Measurements from ENCODE around the gene SLCO2B1. TPM values are rescaled to one million over a fixed set of nuclear protein-coding genes. Genes with fewer than 3 reads are reported as not detected.

SLCO2B1 gene
- total and polyA plus RNA-seq, 2 of the 8 experiments (the other 6 are each of a cell fraction or from before 2014, with no cell fraction given) = 0.03 TPM; not detected in 1

DNA sequence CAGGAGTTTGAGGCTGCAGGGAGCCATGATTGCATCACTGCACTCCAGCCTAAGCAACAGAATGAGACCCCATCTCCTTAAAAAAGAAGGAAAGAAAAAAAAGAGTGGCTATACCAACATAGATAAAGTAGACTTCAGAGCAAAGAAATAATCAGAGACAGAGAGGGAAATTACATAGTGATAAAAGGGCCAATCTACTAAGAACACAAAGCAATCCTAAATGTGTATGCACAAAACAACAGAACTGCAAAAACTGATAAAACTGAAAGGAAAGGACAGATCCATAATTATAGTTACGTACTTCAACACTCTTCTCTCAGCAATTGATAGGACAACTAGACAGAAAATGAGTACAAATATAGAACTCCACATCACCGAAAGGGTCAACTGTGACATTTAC is 36.4 kb upstream of the SLCO2B1 start:
- WGBS, 2 experiments (ENCODE audit: extremely low coverage in 1 of 2, insufficient coverage in 1 of 2, insufficient read length in 1 of 2, insufficient replicate concordance in 2 of 2, low coverage in 1 of 2, low lambda C conversion rate in 2 of 2, missing lambda C conversion rate in 1 of 2) = 90% methylated on average over 2 of the region's 2 CpGs; no CpG with 5 or more reads in 1 of the 2 experiments
- no peak overlapping the region for H3K4ac ChIP-seq (replicated peaks; ENCODE audit: insufficient read length, low read depth, low read length)

More for the DNA sequence above, 36.4 kb upstream of the SLCO2B1 start:
- no peak overlapping the region for H4K8ac ChIP-seq (ENCODE audit: extremely low read depth, insufficient read depth, low read length)
- TF ChIP-seq SUZ12 (IDR thresholded peaks at IDR 0.05; ENCODE audit: low read length) (no peak), BRCA1 (IDR thresholded peaks at IDR 0.05; ENCODE audit: low read depth, low read length) (no peak), EGR1 (IDR thresholded peaks at IDR 0.05; ENCODE audit: borderline replicate concordance, low read depth, low read length) (no peak)
- H3K23me2 ChIP-seq (ENCODE audit: low read depth, low read length) = no peaks in the 10 kb centered on the region
- H3K56ac ChIP-seq (replicated peaks; ENCODE audit: insufficient read length, low read depth, low read length) = no peak overlapping the region
- no peak overlapping the region for H3K4me3 ChIP-seq (ENCODE audit: extremely low read depth in 1 of 4, insufficient read depth in 2 of 4, low read depth in 3 of 4, low read length in 4 of 4)
- H4K91ac ChIP-seq (replicated peaks; ENCODE audit: insufficient read length, low read length) = no peak overlapping the region
- H3K27ac ChIP-seq (ENCODE audit: low read depth, low read length) = no peak overlapping the region
- no peak overlapping the region for H3K4me2 ChIP-seq (ENCODE audit: insufficient read depth in 1 of 2, low read depth in 2 of 2, low read length in 2 of 2)
- no peak overlapping the region for H3K9ac ChIP-seq (replicated peaks in 1 of 4; ENCODE audit: extremely low read depth in 1 of 4, low read depth in 3 of 4, low read length in 3 of 4)
- POLR2A ChIA-PET (ENCODE audit: partially characterized antibody) = no interaction called here
- H2BK120ac ChIP-seq (replicated peaks; ENCODE audit: low read depth, low read length) = no peak overlapping the region
- H3K4me1 ChIP-seq (replicated peaks in 1 of 4; ENCODE audit: control insufficient read depth in 3 of 4, insufficient read depth in 4 of 4, low read length in 3 of 4) = no peaks in the 10 kb centered on the region
- no peak overlapping the region for H3K14ac ChIP-seq (ENCODE audit: insufficient read length)
- no peak overlapping the region for H2BK15ac ChIP-seq (ENCODE audit: low read length)
- H3K27me3 ChIP-seq (replicated peaks in 1 of 4; ENCODE audit: control insufficient read depth in 3 of 4, extremely low read depth in 1 of 4, insufficient read depth in 3 of 4, low read length in 3 of 4) = 0 out of 7 replicates have a peak, but pooled peaks cover 0 to 3% (median 0%) of the 10 kb centered on the region in 4 experiments
- H2BK5ac ChIP-seq (ENCODE audit: low read depth, low read length) = no peak overlapping the region
- no peak overlapping the region for H2AK5ac ChIP-seq (ENCODE audit: low read depth, low read length)
- H3K36me3 ChIP-seq (ENCODE audit: control insufficient read depth in 2 of 4, insufficient read depth in 4 of 4, low read length in 3 of 4) = no peaks in the 10 kb centered on the region
- no peak overlapping the region for H4K5ac ChIP-seq (ENCODE audit: insufficient read length, low read depth, low read length)
- FAIRE-seq (no peak), DNase-seq (ENCODE audit: low read depth in 1 of 2, low spot score in 2 of 2) (no peak)
- no peak overlapping the region for H2BK12ac ChIP-seq (ENCODE audit: low read depth, low read length)
- H4K20me1 ChIP-seq (replicated peaks in 1 of 2; ENCODE audit: control insufficient read depth in 1 of 2, insufficient read depth in 2 of 2, low read length in 2 of 2) = no peaks in the 10 kb centered on the region
- H3K9me3 ChIP-seq (ENCODE audit: insufficient read depth in 2 of 2, low read depth in 1 of 2, low read length in 1 of 2) = peaks cover 8 to 16% of the 10 kb centered on the region in 2 experiments
- no peaks in the 10 kb centered on the region for H3K79me1 ChIP-seq (ENCODE audit: low read depth, low read length)
- H3K79me2 ChIP-seq (ENCODE audit: control insufficient read depth in 1 of 2, insufficient read depth in 2 of 2, low read length in 2 of 2) = no peaks in the 10 kb centered on the region
- no peak overlapping the region for H2AFZ ChIP-seq (ENCODE audit: low read length)
- H2BK20ac ChIP-seq (ENCODE audit: low read length) = no peak overlapping the region
- CTCF ChIA-PET (ENCODE audit: partially characterized antibody) = interaction anchor here (0.6 kb wide), 1 partner anchor 77 kb away, joined by 3 read pairs; no protein-coding TSS in a partner anchor
- no peak overlapping the region for H3K23ac ChIP-seq (ENCODE audit: insufficient read length)
- H3K18ac ChIP-seq (ENCODE audit: extremely low read depth, low read length) = no peak overlapping the region

Measured in H1 (cell line).